ENCODE measurements around the gene LRWD1.
"Not testable (repeated sequence)": the region's sequence is repeated elsewhere in the genome, so short reads cannot be mapped to it uniquely, and the experiment has no call there.

LRWD1 gene

DNA sequence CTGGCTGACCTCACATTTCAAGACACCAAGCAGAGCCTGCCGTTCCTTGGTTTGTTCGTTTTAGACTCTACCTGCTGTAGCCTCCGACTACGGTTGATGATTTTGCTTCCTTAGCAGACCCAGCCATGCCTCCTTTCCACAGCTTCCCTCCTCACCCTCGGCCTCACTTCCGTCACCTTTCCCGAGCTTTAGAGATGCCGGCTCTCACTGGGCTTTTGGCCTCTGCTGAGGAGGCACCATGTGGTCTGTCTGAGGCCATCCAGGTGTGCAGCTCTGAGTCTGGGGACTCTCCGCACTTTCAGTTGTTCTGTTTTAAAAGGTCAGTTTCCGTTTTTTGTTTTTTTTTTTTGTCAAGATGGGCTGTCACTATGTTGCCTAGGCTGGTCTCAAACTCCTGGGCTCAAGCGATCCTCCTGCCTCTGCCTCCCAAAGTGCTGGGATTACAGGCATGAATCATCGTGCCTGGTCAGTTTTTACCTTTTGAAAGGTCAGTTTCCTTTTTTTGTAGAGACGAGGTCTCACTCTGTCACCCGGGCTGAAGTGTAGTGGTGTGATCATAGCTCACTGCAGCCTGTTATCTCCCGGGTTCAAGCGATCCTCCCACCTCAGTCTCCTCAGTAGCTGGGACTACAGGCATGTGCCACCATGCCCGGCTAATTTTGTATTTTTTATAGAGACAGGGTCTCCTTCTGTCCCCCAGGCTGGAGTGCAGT is 19.7 kb upstream of the LRWD1 start:
- no peak for DNase-seq (ENCODE audit: low spot score)

DNA sequence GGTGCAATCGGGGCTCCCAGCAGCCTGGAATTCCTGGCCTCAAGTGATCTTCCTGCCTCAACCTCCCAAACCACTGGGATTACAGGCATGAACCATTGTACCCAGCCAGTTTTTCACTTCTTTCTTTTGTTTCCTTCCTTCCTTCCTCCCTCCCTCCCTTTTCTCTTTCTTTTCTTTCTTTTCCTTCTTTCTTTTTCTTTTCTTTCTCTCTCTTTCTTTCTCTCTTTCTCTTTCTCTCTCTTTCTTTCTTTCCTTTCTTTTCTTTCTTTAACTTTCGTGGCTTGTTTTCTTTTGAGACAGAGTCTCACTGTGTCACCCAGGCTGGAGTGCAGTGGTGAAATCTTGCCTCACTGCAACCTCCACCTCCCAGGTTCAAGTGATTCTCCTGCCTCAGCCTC is 19.1 kb upstream of the LRWD1 start:
- DNase-seq (ENCODE audit: low spot score) = no peak

DNA sequence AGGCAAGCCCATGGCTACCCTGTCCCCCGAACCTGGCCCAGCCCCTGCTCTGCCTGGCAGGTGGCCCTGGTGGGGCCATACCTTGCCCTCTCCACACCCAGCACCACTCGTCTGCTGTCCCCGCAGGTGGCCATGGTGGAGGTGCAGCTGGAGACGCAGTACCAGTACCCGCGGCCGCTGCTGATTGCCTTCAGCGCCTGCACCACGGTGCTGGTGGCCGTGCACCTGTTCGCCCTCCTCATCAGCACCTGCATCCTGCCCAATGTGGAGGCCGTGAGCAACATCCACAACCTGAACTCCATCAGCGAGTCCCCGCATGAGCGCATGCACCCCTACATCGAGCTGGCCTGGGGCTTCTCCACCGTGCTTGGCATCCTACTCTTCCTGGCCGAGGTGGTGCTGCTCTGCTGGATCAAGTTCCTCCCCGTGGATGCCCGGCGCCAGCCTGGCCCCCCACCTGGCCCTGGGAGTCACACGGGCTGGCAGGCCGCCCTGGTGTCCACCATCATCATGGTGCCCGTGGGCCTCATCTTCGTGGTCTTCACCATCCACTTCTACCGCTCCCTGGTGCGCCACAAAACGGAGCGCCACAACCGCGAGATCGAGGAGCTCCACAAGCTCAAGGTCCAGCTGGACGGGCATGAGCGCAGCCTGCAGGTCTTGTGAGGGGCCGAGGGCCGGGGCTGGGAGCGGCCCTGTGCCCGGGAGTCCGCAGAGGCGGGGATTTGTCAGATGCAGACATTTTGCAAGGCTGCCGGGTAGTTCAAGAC is 18.2 kb upstream of the LRWD1 start:
- no peak for DNase-seq (ENCODE audit: low spot score)

- no peak for DNase-seq (ENCODE audit: low spot score)
Observed at GRCh38 chr7:102447311-102447710, 17.5 kb upstream of the LRWD1 start.

DNA sequence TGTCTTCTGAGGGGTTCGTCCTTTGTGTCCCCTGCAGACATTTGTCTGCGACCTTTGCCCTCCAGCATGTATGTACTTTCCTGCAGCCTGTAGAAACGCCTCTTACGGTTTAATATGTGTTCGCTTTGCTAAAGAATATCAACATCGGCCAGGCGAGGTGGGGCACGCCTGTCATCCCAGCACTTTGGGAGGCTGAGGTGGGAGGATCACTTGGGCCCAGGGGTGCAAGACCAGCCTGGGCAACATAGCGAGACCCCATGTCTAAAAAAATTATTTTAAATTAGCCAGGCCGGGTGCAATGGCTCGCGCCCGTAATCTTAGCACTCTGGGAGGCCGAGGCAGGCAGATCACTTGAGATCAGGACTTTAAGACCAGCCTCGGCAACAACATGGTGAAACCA is 15.6 kb upstream of the LRWD1 start:
- no peak for DNase-seq (ENCODE audit: low spot score)

- DNase-seq (ENCODE audit: low spot score) = no peak
Observed at GRCh38 chr7:102450242-102450641, 14.5 kb upstream of the LRWD1 start.

GRCh38 chr7:102451371-102452054 is 13.3 kb upstream of the LRWD1 start:
- DNase-seq (ENCODE audit: low spot score) = no peak

GRCh38 chr7:102452451-102452850 is 12.3 kb upstream of the LRWD1 start:
- no peak for DNase-seq (ENCODE audit: low spot score)

DNA sequence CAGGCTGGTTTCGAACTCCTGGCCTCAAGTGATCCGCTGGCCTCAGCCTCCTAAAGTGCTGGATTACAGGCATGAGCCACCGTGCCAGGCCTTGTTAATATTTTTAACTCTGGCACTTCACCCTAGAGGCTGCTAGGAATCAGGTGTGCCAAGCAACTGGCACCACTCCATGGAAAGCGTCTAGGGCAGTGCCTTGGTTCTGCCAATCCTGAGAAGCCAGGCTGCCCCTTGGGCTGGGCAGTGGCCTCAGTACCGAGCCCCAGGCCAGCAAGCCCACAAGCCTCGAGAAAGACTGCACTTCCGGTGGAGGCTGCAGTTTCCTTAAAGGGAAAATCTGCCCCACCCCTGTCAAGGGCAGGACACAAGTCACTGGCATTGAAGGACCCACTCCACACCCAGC is 11.5 kb upstream of the LRWD1 start:
- no peak for DNase-seq (ENCODE audit: low spot score)

GRCh38 chr7:102454468-102454867 is 10.3 kb upstream of the LRWD1 start:
- no peak for DNase-seq (ENCODE audit: low spot score)

DNA sequence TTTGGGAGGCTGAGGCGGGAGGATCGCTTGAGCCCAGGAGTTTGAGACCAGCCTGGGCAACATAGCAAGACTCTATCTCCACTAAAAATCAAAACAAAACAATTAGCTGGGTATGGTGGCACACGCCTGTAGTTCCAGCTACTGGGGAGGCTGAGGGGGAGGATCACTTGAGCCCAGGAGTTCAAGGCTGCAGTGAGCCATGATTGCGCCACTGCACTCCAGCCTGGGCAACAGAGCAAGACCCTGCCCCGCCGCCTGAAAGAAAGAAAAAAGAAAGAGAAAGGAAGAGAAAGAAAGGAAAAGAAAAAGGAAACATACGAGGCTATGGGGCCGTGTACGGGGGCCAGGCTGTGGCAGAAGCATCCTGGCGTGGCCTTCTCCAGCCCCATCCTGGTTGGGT is 9.9 kb upstream of the LRWD1 start:
- not testable (repeated sequence) for DNase-seq (ENCODE audit: low spot score)

DNA sequence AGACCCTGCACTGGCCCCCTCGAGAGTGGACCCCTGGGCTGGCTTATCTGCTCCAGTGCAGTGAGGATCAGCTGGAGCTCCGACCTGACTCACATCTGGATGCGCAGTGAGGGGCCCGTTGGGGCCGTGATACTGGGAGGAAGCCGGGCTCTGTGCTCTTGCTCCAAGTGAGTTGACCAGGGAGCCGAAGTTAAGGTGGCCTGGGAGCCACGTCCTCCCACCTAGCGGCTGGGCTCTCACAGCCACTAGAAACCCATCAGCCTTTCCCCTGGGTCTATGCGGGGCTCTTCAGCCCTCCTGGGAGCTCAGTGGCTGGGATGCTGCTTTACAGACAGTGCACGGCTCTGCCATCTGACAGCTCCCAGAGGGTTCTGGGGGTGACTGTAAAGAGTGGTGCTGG is 9.2 kb upstream of the LRWD1 start:
- no peak for DNase-seq (ENCODE audit: low spot score)

- DNase-seq (ENCODE audit: low spot score) = no peak
Observed at GRCh38 chr7:102456327-102456726, 8.5 kb upstream of the LRWD1 start.

- no peak for DNase-seq (ENCODE audit: low spot score)
Observed at GRCh38 chr7:102457352-102457924, 7.3 kb upstream of the LRWD1 start.

DNA sequence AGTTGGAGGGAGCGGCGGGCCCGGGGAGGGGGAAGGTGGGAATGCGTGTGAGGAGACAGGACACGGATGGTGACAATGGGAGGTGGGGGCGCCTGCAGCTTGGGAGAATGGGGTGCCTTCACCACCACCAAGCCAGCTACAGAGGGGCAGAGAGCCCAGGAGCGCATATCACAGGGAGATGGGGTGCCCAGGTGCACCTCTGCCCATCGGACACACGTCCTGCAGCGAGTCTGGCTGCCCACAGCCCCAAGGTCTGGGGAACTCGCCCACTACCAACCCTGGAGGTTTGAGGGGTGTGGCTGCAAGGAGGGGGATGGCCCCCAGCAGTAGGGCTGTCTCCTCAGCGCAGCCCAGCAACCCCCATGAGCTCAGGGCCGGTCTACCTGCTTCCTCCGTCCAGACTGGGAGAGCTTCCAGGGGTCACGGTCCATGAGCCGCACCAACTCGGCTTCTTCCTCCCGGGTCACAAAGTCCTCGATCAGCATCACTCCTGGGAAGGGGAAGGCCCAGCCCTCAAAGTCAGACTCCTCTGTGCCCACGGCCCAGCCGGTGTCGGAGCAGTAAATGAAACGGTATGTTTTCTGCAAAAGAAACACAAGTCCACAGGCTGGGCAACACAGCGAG is 5.5 kb upstream of the LRWD1 start:
- DNase-seq (ENCODE audit: low spot score) = no peak

DNA sequence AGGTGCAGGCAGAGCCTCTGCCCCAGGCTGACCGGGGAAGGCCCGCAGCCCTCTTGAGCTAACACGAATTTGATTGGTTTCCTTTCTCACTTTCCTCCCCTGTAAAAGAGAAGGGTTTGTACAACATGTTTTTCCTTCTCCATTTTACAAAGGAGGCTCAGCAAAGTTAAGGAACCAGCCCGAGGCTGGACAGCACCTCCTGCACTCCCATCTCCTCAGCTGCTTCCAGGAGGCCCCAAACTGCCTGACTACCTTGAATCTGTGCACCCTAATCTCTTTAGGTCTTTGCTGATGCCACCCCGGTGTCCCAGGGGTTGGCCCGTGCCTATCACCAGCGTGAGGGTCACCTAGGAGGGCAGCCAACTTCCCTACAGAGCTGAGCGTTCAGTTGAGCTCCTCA is 4.3 kb upstream of the LRWD1 start:
- no peak for DNase-seq (ENCODE audit: low spot score)

GRCh38 chr7:102463841-102464576 is 775 bp upstream of the LRWD1 start:
- no peak for DNase-seq (ENCODE audit: low spot score)

DNA sequence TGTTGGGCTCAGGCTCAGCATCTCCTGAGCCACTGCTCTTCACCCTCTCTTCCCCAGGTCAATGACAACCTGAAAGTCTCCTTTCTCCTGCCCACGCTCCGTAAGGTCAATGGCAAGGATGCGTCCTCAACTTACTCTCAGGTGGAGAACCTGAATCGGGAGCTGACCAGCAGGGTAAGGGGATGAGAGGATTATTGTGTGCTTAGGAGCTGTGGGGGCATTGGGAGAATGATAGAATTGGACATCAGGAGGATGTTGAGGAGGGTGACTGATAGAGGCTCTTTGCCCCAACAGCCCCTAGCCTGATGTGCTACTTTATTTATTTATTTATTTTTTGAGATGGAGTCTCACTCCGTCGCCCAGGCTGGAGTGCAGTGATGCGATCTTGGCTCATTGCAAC is 1.3 kb downstream of the LRWD1 start:
- DNase-seq (ENCODE audit: low spot score) = no peak

- no peak for DNase-seq (ENCODE audit: low spot score)
Observed at GRCh38 chr7:102467581-102468477, 3.0 kb downstream of the LRWD1 start.

- no peak for DNase-seq (ENCODE audit: low spot score)
Observed at GRCh38 chr7:102468478-102469350, 3.9 kb downstream of the LRWD1 start.
